Ishikawa (cell line): Measurements from ENCODE around the gene SMPD3.

ENCODE experiments used
- CEBPB ChIP-seq: IDR thresholded peaks from 2 replicates; pipeline ENCODE4 v1.6.1; 2012
- EGR1 ChIP-seq: IDR thresholded peaks from 2 replicates; pipeline ENCODE4 v1.6.1; 2012
- EP300 ChIP-seq: IDR thresholded peaks from 2 replicates; pipeline ENCODE4 v1.6.1; 2012; ENCODE audit warnings: borderline replicate concordance
- RAD21 ChIP-seq: IDR thresholded peaks from 2 replicates; pipeline ENCODE4 v1.6.1; 2012; ENCODE audit warnings: low read depth
- REST ChIP-seq: IDR thresholded peaks from 2 replicates; pipeline ENCODE4 v1.6.1; 2012; ENCODE audit warnings: low read depth, mild to moderate bottlenecking
- TAF1 ChIP-seq: IDR thresholded peaks from 2 replicates; pipeline ENCODE4 v1.6.1; 2012; ENCODE audit warnings: low read depth, mild to moderate bottlenecking
- TCF12 ChIP-seq: IDR thresholded peaks from 2 replicates; pipeline ENCODE4 v1.6.1; 2012; ENCODE audit warnings: low read depth

DNA sequence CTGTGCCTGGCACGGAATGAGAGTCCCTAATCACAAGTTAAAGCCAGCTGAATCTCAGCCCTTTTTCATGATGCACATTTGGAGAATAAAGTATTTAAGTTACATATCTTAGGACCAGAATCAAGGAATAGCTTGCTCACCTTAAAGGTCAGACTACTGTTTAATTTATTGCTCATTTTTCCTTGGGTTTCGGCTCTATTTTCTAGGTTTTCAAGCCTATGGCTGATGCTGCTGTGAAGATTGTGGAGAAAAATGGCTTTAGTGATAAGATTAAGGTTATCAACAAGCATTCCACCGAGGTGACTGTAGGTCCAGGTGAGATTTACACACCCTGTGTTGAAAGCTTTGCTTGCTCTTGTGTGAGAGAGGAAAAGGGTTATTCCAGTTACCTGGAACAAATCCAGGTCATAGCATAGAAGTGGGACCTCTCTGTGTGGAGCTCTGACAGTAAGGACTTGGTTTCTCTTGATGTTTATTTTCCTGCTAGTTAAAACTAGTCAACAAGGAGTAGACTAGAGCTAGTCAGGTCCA, 119.4 kb downstream of the SMPD3 start:
- TF ChIP-seq CEBPB (no peak), EGR1 (no peak), REST (no peak), EP300 (no peak), TCF12 (no peak), RAD21 (no peak), TAF1 (no peak)
